NCI-H1092 treated with DMSO at 0.1 percent for 48 hours (cell line): ENCODE measurements around the gene COL25A1.
"Not testable (repeated sequence)": the region's sequence is repeated elsewhere in the genome, so short reads cannot be mapped to it uniquely, and the experiment has no call there.

Source experiments
- DNase-seq: peaks from one replicate; lab custom pipeline; 2025; lab: John Stamatoyannopoulos, UW

COL25A1 gene

GRCh38 chr4:109123951-109124350 is 178.5 kb downstream of the COL25A1 start:
- DNase-seq: no peak

DNA sequence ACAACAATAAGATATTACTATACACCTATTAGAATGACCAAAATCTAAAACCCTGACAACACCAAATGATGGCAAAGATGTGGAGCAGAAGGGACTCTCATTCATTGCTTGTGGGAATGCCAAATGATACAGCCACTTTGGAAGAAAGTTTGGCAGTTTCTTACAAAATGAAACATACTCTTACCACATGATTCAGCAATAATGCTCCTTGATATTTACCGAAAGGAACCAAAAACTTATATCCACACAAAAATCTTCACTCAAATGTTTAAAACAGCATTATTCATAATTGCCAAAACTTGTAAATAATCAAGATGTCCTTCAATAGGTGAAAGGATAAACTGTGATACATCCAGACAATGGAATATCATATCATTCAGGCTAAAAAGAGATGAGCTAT is 180.9 kb downstream of the COL25A1 start:
- DNase-seq: no peak

GRCh38 chr4:109119852-109120251 is 182.6 kb downstream of the COL25A1 start:
- DNase-seq: no peak

DNA sequence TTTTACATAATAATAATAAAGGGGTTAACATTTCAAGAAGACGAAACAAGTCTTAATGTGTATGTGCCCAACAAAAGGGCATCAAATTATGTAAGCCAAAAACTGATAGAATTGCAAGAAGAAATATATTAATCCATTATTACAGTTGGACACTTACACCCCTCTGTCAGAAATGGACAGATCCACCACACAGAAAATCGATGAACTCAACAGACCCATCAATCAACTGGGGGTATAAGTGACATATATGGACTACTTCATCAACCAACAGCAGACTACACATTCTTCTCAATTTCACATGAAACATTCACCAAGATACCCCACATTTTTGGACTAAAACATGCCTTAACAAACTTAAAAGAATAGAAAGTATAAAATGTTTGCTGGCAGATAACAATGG is 183.8 kb downstream of the COL25A1 start:
- DNase-seq: no peak

GRCh38 chr4:109114501-109114900 is 188.0 kb downstream of the COL25A1 start:
- no peak for DNase-seq

GRCh38 chr4:109113521-109113920 is 188.9 kb downstream of the COL25A1 start:
- DNase-seq: no peak

DNA sequence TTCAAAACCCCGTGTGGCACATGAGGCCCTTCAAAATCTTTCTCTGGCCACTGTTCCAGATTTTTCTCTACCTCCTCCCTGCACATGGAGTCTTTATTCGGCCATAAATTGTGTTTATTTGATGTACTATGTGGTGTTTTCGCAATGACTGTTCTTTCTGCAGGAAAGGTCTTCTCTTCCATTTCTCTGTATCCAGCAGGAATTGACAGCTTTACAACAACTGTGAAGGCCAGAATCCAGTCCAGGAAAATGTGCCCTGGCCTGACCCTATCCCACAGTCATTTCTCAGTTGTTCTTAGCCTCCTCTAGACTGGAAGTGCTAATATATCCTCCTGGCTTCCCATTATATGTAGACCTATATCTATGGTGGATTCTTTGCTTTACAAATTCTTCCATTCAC is 191.4 kb downstream of the COL25A1 start:
- DNase-seq: no peak

DNA sequence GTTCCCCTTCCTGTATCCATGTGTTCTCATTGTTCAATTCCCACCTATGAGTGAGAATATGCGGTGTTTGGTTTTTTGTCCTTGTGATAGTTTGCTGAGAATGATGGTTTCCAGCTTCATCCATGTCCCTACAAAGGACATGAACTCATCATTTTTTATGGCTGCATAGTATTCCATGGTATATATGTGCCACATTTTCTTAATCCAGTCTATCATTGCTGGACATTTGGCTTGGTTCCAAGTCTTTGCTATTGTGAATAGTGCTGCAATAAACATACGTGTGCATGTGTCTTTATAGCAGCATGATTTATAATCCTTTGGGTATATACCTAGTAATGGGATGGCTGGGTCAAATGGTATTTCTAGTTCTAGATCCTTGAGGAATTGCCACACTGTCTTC is 194.2 kb downstream of the COL25A1 start:
- DNase-seq: not testable (repeated sequence)

DNA sequence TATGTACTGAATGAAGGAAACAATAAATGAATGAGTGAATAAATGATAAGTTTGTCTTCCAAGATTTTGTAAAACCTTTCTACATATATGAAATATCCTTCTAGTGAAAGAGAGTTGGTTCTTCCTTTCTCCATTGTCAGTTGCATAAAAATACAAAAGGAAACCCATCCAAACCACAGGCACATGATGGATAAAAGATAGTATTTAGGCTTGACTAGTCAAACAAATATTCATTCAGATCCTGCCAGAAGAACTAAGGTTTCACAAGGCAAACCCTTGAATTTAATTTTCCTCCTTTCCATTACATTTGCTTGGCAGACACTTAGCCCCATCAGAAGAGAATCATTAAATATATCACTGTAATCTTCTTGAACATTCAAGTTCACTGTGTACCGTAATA is 208.4 kb downstream of the COL25A1 start:
- no peak for DNase-seq

- DNase-seq: no peak
These were observed 210.6 kb downstream of the COL25A1 start for GRCh38 chr4:109091727-109092409.

DNA sequence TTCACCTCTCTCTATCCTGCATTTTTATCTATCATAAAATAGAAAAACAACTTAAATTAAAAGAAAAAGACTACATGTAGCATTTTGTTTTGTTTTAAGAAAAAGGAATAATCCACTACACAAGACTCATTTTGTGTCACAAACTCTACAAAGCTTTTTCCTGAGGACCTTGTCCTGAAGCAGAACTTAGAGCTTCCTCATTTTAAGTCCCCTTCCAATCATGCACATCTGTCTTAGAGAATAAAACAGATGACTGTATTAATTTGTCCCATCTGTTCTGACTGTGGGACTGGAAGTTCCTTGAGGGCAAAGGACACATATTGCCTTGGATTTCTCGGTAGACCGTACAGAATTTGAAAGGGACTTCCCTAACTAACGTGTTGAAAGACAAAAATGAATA is 218.5 kb downstream of the COL25A1 start:
- no peak for DNase-seq

- no peak for DNase-seq
These were observed 222.7 kb downstream of the COL25A1 start for GRCh38 chr4:109079731-109080130.

DNA sequence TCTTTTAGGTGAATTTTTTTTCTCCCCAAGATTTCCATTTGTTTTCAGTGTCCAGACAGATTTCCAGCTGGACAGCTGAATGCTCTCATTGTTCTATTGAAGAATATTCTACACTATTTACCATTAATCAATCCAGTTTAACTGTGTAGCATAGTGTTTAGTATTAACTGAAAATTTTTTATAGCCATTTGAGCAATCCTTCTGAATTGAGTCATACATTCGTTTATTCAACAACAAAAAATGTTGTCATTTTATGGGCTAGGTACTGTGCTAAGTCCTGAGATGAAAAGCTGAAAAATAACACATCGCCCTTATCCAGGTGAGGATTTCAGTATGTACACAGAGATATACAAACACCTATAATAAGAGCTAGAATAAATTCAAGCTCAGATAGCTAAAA is 223.3 kb downstream of the COL25A1 start:
- DNase-seq: no peak

GRCh38 chr4:109078724-109079123 is 223.7 kb downstream of the COL25A1 start:
- DNase-seq: no peak

- DNase-seq: no peak
These were observed 225.0 kb downstream of the COL25A1 start for GRCh38 chr4:109077505-109077904.

DNA sequence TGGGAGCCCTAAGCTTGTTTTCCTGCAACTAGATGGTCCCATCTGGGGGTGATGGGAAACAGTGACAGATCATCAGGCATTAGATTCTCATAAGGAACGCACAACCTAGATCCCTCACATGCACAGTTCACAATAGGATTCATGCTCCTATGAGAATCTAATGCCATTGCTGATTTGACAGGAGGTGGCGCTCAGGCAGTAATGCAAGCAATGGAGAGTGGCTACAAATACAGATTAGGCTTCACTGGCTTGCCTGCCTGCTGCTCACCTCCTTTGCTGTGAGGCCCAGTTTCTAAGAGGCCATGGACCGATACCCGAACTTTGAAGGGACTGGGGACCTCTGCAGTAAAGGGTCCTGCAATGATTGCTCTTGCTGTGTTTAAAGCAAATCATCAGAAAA is 225.7 kb downstream of the COL25A1 start:
- DNase-seq: not testable (repeated sequence)

GRCh38 chr4:109075621-109076020 is 226.8 kb downstream of the COL25A1 start:
- no peak for DNase-seq

DNA sequence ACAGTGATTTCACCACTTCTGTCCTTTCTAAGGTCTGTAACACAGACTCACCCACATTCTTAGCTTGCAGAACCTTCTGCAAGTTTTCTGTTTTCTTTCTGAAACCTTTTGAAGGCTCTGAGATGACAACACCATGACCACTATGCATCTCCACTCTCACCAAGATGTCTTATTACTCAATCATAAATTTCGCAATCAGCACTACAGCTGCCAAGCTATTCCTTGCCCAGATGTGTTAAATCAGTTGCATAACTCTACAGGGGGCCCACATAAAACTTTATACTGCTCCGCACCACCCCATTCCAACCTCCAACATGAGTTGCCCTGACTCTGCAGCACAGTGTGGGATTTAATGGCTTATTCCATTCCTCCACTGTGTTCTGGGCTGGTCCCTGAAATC is 229.9 kb downstream of the COL25A1 start:
- no peak for DNase-seq

DNA sequence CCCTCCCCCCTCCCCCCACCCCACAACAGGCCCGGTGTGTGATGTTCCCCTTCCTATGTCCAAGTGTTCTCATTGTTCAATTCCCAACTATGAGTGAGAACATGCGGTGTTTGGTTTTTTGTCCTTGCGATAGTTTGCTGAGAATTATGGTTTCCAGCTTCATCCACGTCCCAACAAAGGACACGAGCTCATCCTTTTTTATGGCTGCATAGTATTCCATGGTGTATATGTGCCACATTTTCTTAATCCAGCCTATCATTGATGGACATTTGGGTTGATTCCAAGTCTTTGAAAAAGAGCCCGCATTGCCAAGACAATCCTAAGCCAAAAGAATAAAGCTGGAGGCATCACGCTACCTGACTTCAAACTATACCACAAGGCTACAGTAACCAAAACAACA is 231.8 kb downstream of the COL25A1 start:
- not testable (repeated sequence) for DNase-seq

GRCh38 chr4:109067508-109068235 is 234.8 kb downstream of the COL25A1 start:
- no peak for DNase-seq

GRCh38 chr4:109065006-109065405 is 237.5 kb downstream of the COL25A1 start:
- no peak for DNase-seq

DNA sequence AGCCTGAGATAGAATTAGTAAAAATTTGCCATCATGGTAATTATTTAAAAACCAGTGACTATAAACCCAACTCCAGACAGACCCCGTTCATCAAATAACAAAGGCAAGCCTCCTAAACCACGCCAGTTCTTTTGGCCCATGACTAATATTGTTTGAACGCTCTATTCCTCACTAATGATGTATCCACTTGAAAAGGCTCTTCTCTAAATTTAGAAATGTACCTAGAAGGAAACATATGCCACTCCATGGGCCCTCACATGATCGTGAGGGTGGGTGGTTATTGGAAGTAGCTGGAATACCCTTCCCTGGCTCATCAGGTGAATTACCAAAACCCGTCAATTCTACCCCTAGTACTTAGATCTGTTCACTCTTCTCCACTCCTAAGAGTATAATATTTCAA is 249.2 kb downstream of the COL25A1 start:
- no peak for DNase-seq

DNA sequence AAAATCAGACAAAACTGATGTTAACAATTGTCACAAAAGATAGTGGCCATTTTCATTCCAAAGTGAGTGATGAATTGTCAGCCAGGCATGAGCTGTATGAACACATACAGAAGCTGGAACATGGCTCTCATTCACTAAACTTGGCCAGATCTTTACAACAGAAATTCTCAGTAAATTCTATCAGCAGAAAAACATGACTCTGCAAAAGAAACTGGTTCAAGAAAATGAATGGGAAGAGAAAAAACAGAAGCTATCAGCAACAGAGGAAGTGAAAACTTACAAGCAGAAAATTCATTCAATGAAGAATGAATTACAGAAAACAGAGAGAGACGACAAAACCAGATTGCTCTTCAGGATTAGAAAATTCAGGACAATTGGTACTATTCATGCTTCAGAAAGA is 249.6 kb downstream of the COL25A1 start:
- no peak for DNase-seq

DNA sequence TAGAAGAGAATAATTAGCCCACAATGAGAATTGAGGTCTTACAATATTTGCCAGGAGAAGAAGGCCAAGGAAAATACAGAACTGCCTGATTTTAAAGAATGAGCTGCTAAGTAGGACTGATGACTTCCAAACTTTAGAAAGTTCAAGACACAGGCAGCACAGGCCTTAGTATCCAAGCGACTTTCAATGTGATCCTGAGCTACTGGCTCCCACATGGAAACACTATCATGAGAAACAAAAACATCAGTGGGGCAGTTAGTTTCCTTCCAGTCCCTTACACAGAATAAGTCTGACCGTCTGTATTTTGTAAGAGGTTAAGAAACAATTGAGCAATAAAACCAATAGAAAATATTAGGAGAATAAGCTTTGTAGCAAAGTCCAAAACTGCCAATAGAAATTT is 251.4 kb downstream of the COL25A1 start:
- DNase-seq: no peak
